Keratinocyte (primary cell): ENCODE results near the gene CACNB4.

Experiments used
- CTCF ChIP-seq, 3 experiments: IDR thresholded peaks in 1 of 3; conservative IDR thresholded peaks in 1 of 3; optimal IDR thresholded peaks in 1 of 3; 2 replicates in 2 of 3; 3 replicates in 1 of 3; pipeline versions ENCODE3 to v1.5.1; 2011; ENCODE audit warnings: low read length in 3 of 3, mild to moderate bottlenecking in 3 of 3, moderate library complexity in 2 of 3, control low read depth in 1 of 3, inconsistent platforms in 1 of 3; ENCODE audit not compliant: insufficient read depth in 2 of 3; ENCODE audit errors: extremely low read depth in 1 of 3
- EZH2 ChIP-seq: IDR thresholded peaks from one replicate; pipeline ENCODE4 v1.6.1; 2012; ENCODE audit warnings: inconsistent platforms, mild to moderate bottlenecking, low read length, moderate library complexity

GRCh38 chr2:152065945-152066344 lies 32.9 kb downstream of the CACNB4 start:
- TF ChIP-seq CTCF (optimal IDR thresholded peaks at IDR 0.05 in 1 of 3, IDR thresholded peaks at IDR 0.05 in 1 of 3, conservative IDR thresholded peaks at IDR 0.05 in 1 of 3; ENCODE audit: extremely low read depth in 1 of 3, insufficient read depth in 2 of 3, low read length in 3 of 3) (no peak), EZH2 (no peak)
